Transverse colon (tissue), 4 donors: ENCODE results near the gene MCC. TPM values are rescaled to one million over a fixed set of nuclear protein-coding genes. Genes with fewer than 3 reads are reported as not detected.

Experiments used
- DNase-seq: peaks from one replicate; pipeline ENCODE4 v3.0.0-alpha.2; 2019
- H3K27ac ChIP-seq, 4 donors: fragments of 200-600 bp; sonication (generic); 2 replicates each; pipeline ENCODE4 v1.5.1; 2016 to 2018; ENCODE audit warnings: inconsistent platforms in 4 of 4
- H3K27me3 ChIP-seq: fragments of 200-600 bp; sonication (generic); 2 replicates; pipeline ENCODE4 v1.5.1; 2017; ENCODE audit warnings: inconsistent platforms
- H3K36me3 ChIP-seq, 4 donors: fragments of 200-600 bp; sonication (generic); 2 replicates each; pipeline ENCODE4 v1.5.1; 2017 to 2019; ENCODE audit warnings: inconsistent platforms in 4 of 4
- H3K4me1 ChIP-seq, 4 donors: fragments of 200-600 bp; sonication (generic); 2 replicates each; pipeline ENCODE4 v1.5.1; 2017 to 2020; ENCODE audit warnings: inconsistent platforms in 4 of 4
- H3K4me3 ChIP-seq, 4 donors: fragments of 200-600 bp; sonication (generic); 1 replicate in 1 of 4; 2 replicates in 3 of 4; pipeline versions ENCODE4 v1.5.1 to v1.6.1; 2017 to 2019; ENCODE audit warnings: inconsistent platforms in 4 of 4
- H3K9me3 ChIP-seq, 2 donors: fragments of 200-600 bp; sonication (generic); 2 replicates each; pipeline ENCODE4 v1.5.1; 2017 to 2019; ENCODE audit warnings: inconsistent platforms in 2 of 2
- EP300 ChIP-seq: sonication (generic); formaldehyde crosslinking; IDR thresholded peaks from one replicate; pipeline ENCODE4 v1.6.1; 2017; ENCODE audit warnings: antibody characterized with exemption, low read depth
- POLR2A ChIP-seq: fragments of 450-650 bp; IDR thresholded peaks from one replicate; pipeline ENCODE4 v1.6.1; 2016; ENCODE audit warnings: antibody characterized with exemption, mild to moderate bottlenecking, moderate library complexity
- POLR2AphosphoS5 ChIP-seq, 3 donors: sonication (generic); formaldehyde crosslinking; IDR thresholded peaks; one replicate each; pipeline ENCODE4 v1.6.1; 2016; ENCODE audit warnings: antibody characterized with exemption in 3 of 3
- WGBS, 2 donors: methylation state at CpG; one replicate each; pipeline ENCODE4 v1.1.5; 2018; ENCODE audit warnings: low coverage in 1 of 2; 5-methylcytosine and 5-hydroxymethylcytosine counted together
- in situ Hi-C, 4 donors: fragments of 200-750 bp; cut with MboI; loops; one replicate each; pipeline versions ENCODE4 v1.15.0 to v1.15.1; 2017; ENCODE audit warnings: low sequenced_read_pairs in 3 of 4, low pct_ligation_motif_present in 1 of 4, low pct_unique_long_range_greater_than_20kb in 1 of 4
- intact Hi-C: fragments of 100-400 bp; cut with DNase I; formaldehyde crosslinking; loops from one replicate; pipeline ENCODE4 v1.15.1; 2023; ENCODE audit warnings: low total_unique reads
- total RNA-seq, 4 donors: library from RNA; depleted of rRNA; stranded (reverse); fragments of >200 nt; gene quantifications; one replicate each; pipeline ENCODE4 v1.1.0, GENCODE V29; 2016
- TF ChIP-seq, protein P1 (sequence below), 5 experiments: fragments of 200-600 bp in 3 of 5; fragments of 450-650 bp in 2 of 5; sonication (generic) in 3 of 5; IDR thresholded peaks; 1 replicate in 2 of 5; 2 replicates in 3 of 5; pipeline ENCODE4 v1.5.1; 2016 to 2017; ENCODE audit warnings: antibody characterized with exemption in 5 of 5, inconsistent platforms in 3 of 5, mild to moderate bottlenecking in 2 of 5, moderate library complexity in 1 of 5

MCC gene
- total RNA-seq, 4 donors from 2014 or later, result 2.6 to 28.4 (median 16.4) TPM

DNA sequence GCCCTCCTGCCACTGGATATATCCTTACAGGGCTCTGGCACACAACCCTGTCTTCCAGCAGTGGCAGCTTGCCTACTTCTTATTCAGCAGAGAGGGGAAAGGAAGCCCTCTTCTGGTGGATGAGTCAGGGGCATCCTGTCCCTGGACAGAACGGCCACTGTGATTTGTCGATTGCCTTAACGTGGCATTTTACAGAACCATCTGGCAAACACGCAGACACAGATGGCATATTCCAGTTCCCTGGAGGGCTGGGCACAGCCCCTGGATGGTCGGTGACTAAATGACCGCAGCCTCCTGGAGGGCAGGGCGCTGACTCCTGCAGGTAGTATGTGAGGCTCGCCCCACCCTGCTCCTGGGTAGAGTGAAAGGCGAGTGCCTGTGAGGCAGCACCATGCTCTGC, 449.5 kb downstream of the MCC start:
- no peaks in the 10 kb centered on the region for H3K9me3 ChIP-seq
- H3K36me3 ChIP-seq, result no peaks in the 10 kb centered on the region
- WGBS, 2 donors, result 66% methylated on average over 9 of the region's 9 CpGs; no CpG with 5 or more reads in 1 of the 2 donors
- no peaks in the 10 kb centered on the region for H3K4me1 ChIP-seq
- H3K27ac ChIP-seq, result no peak overlapping the region
- DNase-seq, result no peak
- no peak overlapping the region for H3K4me3 ChIP-seq
- H3K27me3 ChIP-seq, result no peaks in the 10 kb centered on the region
- in situ Hi-C loops, result no loop called here
- intact Hi-C loops, result no loop called here
- TF ChIP-seq POLR2AphosphoS5 (IDR thresholded peaks at IDR 0.05), result no peak
- TF ChIP-seq, protein P1, sequence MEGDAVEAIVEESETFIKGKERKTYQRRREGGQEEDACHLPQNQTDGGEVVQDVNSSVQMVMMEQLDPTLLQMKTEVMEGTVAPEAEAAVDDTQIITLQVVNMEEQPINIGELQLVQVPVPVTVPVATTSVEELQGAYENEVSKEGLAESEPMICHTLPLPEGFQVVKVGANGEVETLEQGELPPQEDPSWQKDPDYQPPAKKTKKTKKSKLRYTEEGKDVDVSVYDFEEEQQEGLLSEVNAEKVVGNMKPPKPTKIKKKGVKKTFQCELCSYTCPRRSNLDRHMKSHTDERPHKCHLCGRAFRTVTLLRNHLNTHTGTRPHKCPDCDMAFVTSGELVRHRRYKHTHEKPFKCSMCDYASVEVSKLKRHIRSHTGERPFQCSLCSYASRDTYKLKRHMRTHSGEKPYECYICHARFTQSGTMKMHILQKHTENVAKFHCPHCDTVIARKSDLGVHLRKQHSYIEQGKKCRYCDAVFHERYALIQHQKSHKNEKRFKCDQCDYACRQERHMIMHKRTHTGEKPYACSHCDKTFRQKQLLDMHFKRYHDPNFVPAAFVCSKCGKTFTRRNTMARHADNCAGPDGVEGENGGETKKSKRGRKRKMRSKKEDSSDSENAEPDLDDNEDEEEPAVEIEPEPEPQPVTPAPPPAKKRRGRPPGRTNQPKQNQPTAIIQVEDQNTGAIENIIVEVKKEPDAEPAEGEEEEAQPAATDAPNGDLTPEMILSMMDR (IDR thresholded peaks at IDR 0.05), result no peak
- no peak for TF ChIP-seq EP300
- TF ChIP-seq POLR2A, result no peak

DNA sequence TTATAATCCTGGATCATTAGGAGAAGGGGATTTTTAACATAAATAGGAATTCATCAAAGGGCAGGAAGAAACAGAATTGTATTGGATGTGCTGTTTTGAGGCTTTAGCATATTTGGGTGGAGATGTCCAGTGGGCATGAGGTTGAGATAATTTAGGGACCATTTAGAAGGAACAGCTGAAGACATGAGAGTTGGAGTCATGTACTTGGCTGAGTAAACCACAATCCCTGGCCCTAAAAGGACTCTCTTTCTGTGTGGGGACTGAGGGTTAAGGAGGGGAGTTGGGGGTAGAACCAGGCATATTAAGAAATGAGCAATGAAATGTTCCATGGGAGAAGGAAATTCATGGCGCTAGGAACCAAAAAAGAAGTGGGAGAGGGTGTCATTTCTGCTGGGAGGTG, 450.1 kb downstream of the MCC start:
- 90% methylated on average over 1 of the region's 1 CpG; no CpG with 5 or more reads in 1 of the 2 donors for WGBS, 2 donors
- no peaks in the 10 kb centered on the region for H3K9me3 ChIP-seq
- intact Hi-C loops (no loop called here), in situ Hi-C loops (no loop called here)
- H3K4me3 ChIP-seq, result no peak overlapping the region
- H3K4me1 ChIP-seq, result no peaks in the 10 kb centered on the region
- H3K36me3 ChIP-seq, result no peaks in the 10 kb centered on the region
- no peaks in the 10 kb centered on the region for H3K27me3 ChIP-seq
- no peak for DNase-seq
- no peak overlapping the region for H3K27ac ChIP-seq
- TF ChIP-seq POLR2AphosphoS5 (IDR thresholded peaks at IDR 0.05) (no peak), POLR2A (no peak), EP300 (no peak)
- TF ChIP-seq, protein P1 (IDR thresholded peaks at IDR 0.05), result no peak

DNA sequence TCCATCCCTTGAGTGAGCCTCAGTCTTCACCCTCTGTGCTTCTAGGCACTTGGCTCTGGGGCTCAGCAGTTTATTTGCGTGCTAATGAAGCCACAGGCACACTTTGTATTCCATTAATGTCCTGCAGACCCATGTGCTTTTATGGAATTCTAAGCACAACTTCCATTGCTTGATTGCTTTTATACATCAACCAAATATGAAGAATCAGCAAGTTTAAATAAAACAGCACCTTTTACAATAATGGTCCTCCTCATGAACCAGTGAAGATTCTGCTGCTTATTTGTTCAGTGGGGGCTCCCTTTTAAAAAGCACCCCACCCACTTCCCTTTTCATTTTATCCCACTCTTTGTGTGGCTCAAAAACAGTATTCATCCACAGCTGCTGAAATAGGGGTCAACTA, 451.4 kb downstream of the MCC start:
- TF ChIP-seq EP300, result no peak
- TF ChIP-seq, protein P1 (IDR thresholded peaks at IDR 0.05), result no peak
- TF ChIP-seq POLR2AphosphoS5 (IDR thresholded peaks at IDR 0.05), result no peak
- TF ChIP-seq POLR2A, result no peak
- no peak overlapping the region for H3K27ac ChIP-seq
- H3K4me3 ChIP-seq, result no peak overlapping the region
- no peaks in the 10 kb centered on the region for H3K27me3 ChIP-seq
- H3K4me1 ChIP-seq, result no peaks in the 10 kb centered on the region
- in situ Hi-C loops, result no loop called here
- WGBS, 2 donors, result 89 to 94% methylated on average over 1 of the region's 1 CpG
- DNase-seq, result no peak
- intact Hi-C loops, result no loop called here
- no peaks in the 10 kb centered on the region for H3K9me3 ChIP-seq
- no peaks in the 10 kb centered on the region for H3K36me3 ChIP-seq

DNA sequence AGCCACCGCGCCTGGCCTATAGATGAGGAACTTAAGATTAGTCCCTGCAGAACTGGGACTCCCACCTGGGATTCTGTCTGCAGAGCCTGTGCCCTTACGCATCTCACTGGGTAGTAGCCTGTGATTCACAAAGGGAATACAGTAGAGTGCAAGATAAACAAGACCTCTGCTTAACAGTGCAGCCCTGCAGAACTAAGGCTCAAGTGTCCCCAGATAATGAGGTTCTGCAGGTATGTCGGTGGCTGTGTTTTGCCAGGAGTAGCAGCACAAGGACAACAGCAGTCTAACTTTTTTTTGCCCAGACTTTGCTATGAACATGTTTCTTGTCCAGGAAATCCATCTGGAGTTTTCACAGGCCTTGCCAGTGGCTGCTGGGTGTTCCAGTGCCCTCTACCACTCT, 451.9 kb downstream of the MCC start:
- in situ Hi-C loops, result no loop called here
- no peaks in the 10 kb centered on the region for H3K27me3 ChIP-seq
- H3K27ac ChIP-seq, result no peak overlapping the region
- H3K4me3 ChIP-seq, result no peak overlapping the region
- H3K36me3 ChIP-seq, result no peaks in the 10 kb centered on the region
- no peak for DNase-seq
- WGBS, 2 donors, result 100% methylated on average over 4 of the region's 4 CpGs; no CpG with 5 or more reads in 1 of the 2 donors
- no peaks in the 10 kb centered on the region for H3K4me1 ChIP-seq
- TF ChIP-seq POLR2AphosphoS5 (IDR thresholded peaks at IDR 0.05) (no peak), EP300 (no peak), POLR2A (no peak)
- TF ChIP-seq, protein P1 (IDR thresholded peaks at IDR 0.05), result no peak
- intact Hi-C loops, result no loop called here
- no peaks in the 10 kb centered on the region for H3K9me3 ChIP-seq
